ENCODE measurements around the gene ZNF831. TPM values are rescaled to one million over a fixed set of nuclear protein-coding genes. Genes with fewer than 3 reads are reported as not detected.
A peak's percentile ranks its signal among the peaks of the same experiment; 100 is the strongest.

The ZNF831 gene
- polyA plus RNA-seq, 4 donors: under 0.01 to 0.40 (median 0.27) TPM

GRCh38 chr20:59165396-59165795, 1.8 kb downstream of the ZNF831 start:
- FAIRE-seq (peak; percentile 10), DNase-seq (peak; percentile 85 to 93)
- Histone ChIP-seq H3K36me3 (ENCODE audit: control insufficient read depth in 3 of 3, insufficient read depth in 2 of 3, low read depth in 1 of 3, low read length in 3 of 3) (no peaks in the 10 kb centered on the region), H3K4me1 (ENCODE audit: control insufficient read depth in 3 of 3, insufficient read depth in 2 of 3, low read depth in 1 of 3, low read length in 2 of 3) (peaks cover 3 to 14% (median 10%) of the 10 kb centered on the region in 3 donors), H3K27me3 (ENCODE audit: control insufficient read depth in 3 of 3, insufficient read depth in 3 of 3, low read length in 3 of 3) (no peaks in the 10 kb centered on the region), H3K27ac (ENCODE audit: low read depth in 1 of 3, low read length in 2 of 3) (peak overlapping the region; percentile 75 to 96 (median 81)), H3K4me3 (ENCODE audit: low read depth in 1 of 3, low read length in 3 of 3) (no peak overlapping the region), H3K9me3 (ENCODE audit: control insufficient read depth in 2 of 2, insufficient read depth in 1 of 2, low read depth in 1 of 2, low read length in 1 of 2) (no peaks in the 10 kb centered on the region)
- 22 to 53% (median 31%) methylated on average over 1 of the region's 1 CpG for WGBS, 3 donors

- 29 to 55% (median 33%) methylated on average over 11 of the region's 11 CpGs for WGBS, 3 donors
- Histone ChIP-seq H3K27me3 (ENCODE audit: control insufficient read depth in 3 of 3, insufficient read depth in 3 of 3, low read length in 3 of 3) (no peaks in the 10 kb centered on the region), H3K9me3 (ENCODE audit: control insufficient read depth in 2 of 2, insufficient read depth in 1 of 2, low read depth in 1 of 2, low read length in 1 of 2) (no peaks in the 10 kb centered on the region), H3K4me3 (ENCODE audit: low read depth in 1 of 3, low read length in 3 of 3) (no peak overlapping the region), H3K36me3 (ENCODE audit: control insufficient read depth in 3 of 3, insufficient read depth in 2 of 3, low read depth in 1 of 3, low read length in 3 of 3) (no peaks in the 10 kb centered on the region), H3K4me1 (ENCODE audit: control insufficient read depth in 3 of 3, insufficient read depth in 2 of 3, low read depth in 1 of 3, low read length in 2 of 3) (peaks cover 5 to 16% (median 14%) of the 10 kb centered on the region in 3 donors), H3K27ac (ENCODE audit: low read depth in 1 of 3, low read length in 2 of 3) (peak overlapping the region; percentile 75 to 96 (median 81))
- DNase-seq (peak; percentile 21 to 59), FAIRE-seq (no peak)
Observed at GRCh38 chr20:59165891-59166709, 2.5 kb downstream of the ZNF831 start.

- DNase-seq (peak in 1 of 2 donors; percentile 52), FAIRE-seq (no peak)
- no peak overlapping the region for H3K4me3 ChIP-seq (ENCODE audit: low read depth in 1 of 3, low read length in 3 of 3)
- 20 to 56% (median 40%) methylated on average over 6 of the region's 6 CpGs for WGBS, 3 donors
- H3K4me1 ChIP-seq (ENCODE audit: control insufficient read depth in 3 of 3, insufficient read depth in 2 of 3, low read depth in 1 of 3, low read length in 2 of 3): peaks cover 2 to 13% (median 3%) of the 10 kb centered on the region in 3 donors
- H3K9me3 ChIP-seq (ENCODE audit: control insufficient read depth in 2 of 2, insufficient read depth in 1 of 2, low read depth in 1 of 2, low read length in 1 of 2): no peaks in the 10 kb centered on the region
- no peaks in the 10 kb centered on the region for H3K27me3 ChIP-seq (ENCODE audit: control insufficient read depth in 3 of 3, insufficient read depth in 3 of 3, low read length in 3 of 3)
- H3K27ac ChIP-seq (ENCODE audit: low read depth in 1 of 3, low read length in 2 of 3): no peak overlapping the region
- no peaks in the 10 kb centered on the region for H3K36me3 ChIP-seq (ENCODE audit: control insufficient read depth in 3 of 3, insufficient read depth in 2 of 3, low read depth in 1 of 3, low read length in 3 of 3)
Observed at GRCh38 chr20:59170406-59171349, 7.1 kb downstream of the ZNF831 start.

- Histone ChIP-seq H3K9me3 (ENCODE audit: control insufficient read depth in 2 of 2, insufficient read depth in 1 of 2, low read depth in 1 of 2, low read length in 1 of 2) (no peaks in the 10 kb centered on the region), H3K4me1 (ENCODE audit: control insufficient read depth in 3 of 3, insufficient read depth in 2 of 3, low read depth in 1 of 3, low read length in 2 of 3) (peaks cover 0 to 6% (median 3%) of the 10 kb centered on the region in 3 donors), H3K4me3 (ENCODE audit: low read depth in 1 of 3, low read length in 3 of 3) (no peak overlapping the region), H3K27me3 (ENCODE audit: control insufficient read depth in 3 of 3, insufficient read depth in 3 of 3, low read length in 3 of 3) (no peaks in the 10 kb centered on the region), H3K36me3 (ENCODE audit: control insufficient read depth in 3 of 3, insufficient read depth in 2 of 3, low read depth in 1 of 3, low read length in 3 of 3) (no peaks in the 10 kb centered on the region), H3K27ac (ENCODE audit: low read depth in 1 of 3, low read length in 2 of 3) (no peak overlapping the region)
- WGBS, 3 donors: 94 to 97% (median 94%) methylated on average over 8 of the region's 8 CpGs
- FAIRE-seq (no peak), DNase-seq (no peak)
Observed at GRCh38 chr20:59171986-59172385, 8.4 kb downstream of the ZNF831 start.

- FAIRE-seq: no peak
- H3K36me3 ChIP-seq (ENCODE audit: control insufficient read depth in 3 of 3, insufficient read depth in 2 of 3, low read depth in 1 of 3, low read length in 3 of 3): no peaks in the 10 kb centered on the region
- H3K9me3 ChIP-seq (ENCODE audit: control insufficient read depth in 2 of 2, insufficient read depth in 1 of 2, low read depth in 1 of 2, low read length in 1 of 2): no peaks in the 10 kb centered on the region
- H3K4me3 ChIP-seq (ENCODE audit: low read depth in 1 of 3, low read length in 3 of 3): no peak overlapping the region
- no peak overlapping the region for H3K27ac ChIP-seq (ENCODE audit: low read depth in 1 of 3, low read length in 2 of 3)
- peaks cover 0 to 6% (median 3%) of the 10 kb centered on the region in 3 donors for H3K4me1 ChIP-seq (ENCODE audit: control insufficient read depth in 3 of 3, insufficient read depth in 2 of 3, low read depth in 1 of 3, low read length in 2 of 3)
- H3K27me3 ChIP-seq (ENCODE audit: control insufficient read depth in 3 of 3, insufficient read depth in 3 of 3, low read length in 3 of 3): no peaks in the 10 kb centered on the region
- WGBS, 3 donors: 76 to 88% (median 82%) methylated on average over 7 of the region's 7 CpGs
- no peak for DNase-seq
Observed at GRCh38 chr20:59173938-59174491, 10.4 kb downstream of the ZNF831 start.

GRCh38 chr20:59175002-59175401, 11.4 kb downstream of the ZNF831 start:
- no peaks in the 10 kb centered on the region for H3K9me3 ChIP-seq (ENCODE audit: control insufficient read depth in 2 of 2, insufficient read depth in 1 of 2, low read depth in 1 of 2, low read length in 1 of 2)
- H3K4me1 ChIP-seq (ENCODE audit: control insufficient read depth in 3 of 3, insufficient read depth in 2 of 3, low read depth in 1 of 3, low read length in 2 of 3): peaks cover 0 to 6% (median 3%) of the 10 kb centered on the region in 3 donors
- H3K27ac ChIP-seq (ENCODE audit: low read depth in 1 of 3, low read length in 2 of 3): no peak overlapping the region
- FAIRE-seq (no peak), DNase-seq (no peak)
- no peak overlapping the region for H3K4me3 ChIP-seq (ENCODE audit: low read depth in 1 of 3, low read length in 3 of 3)
- no peaks in the 10 kb centered on the region for H3K36me3 ChIP-seq (ENCODE audit: control insufficient read depth in 3 of 3, insufficient read depth in 2 of 3, low read depth in 1 of 3, low read length in 3 of 3)
- 52 to 85% (median 55%) methylated on average over 1 of the region's 1 CpG for WGBS, 3 donors
- no peaks in the 10 kb centered on the region for H3K27me3 ChIP-seq (ENCODE audit: control insufficient read depth in 3 of 3, insufficient read depth in 3 of 3, low read length in 3 of 3)

- Histone ChIP-seq H3K27me3 (ENCODE audit: control insufficient read depth in 3 of 3, insufficient read depth in 3 of 3, low read length in 3 of 3) (no peaks in the 10 kb centered on the region), H3K4me1 (ENCODE audit: control insufficient read depth in 3 of 3, insufficient read depth in 2 of 3, low read depth in 1 of 3, low read length in 2 of 3) (peaks cover 0 to 2% (median 2%) of the 10 kb centered on the region in 3 donors), H3K27ac (ENCODE audit: low read depth in 1 of 3, low read length in 2 of 3) (no peak overlapping the region), H3K36me3 (ENCODE audit: control insufficient read depth in 3 of 3, insufficient read depth in 2 of 3, low read depth in 1 of 3, low read length in 3 of 3) (no peaks in the 10 kb centered on the region), H3K9me3 (ENCODE audit: control insufficient read depth in 2 of 2, insufficient read depth in 1 of 2, low read depth in 1 of 2, low read length in 1 of 2) (no peaks in the 10 kb centered on the region), H3K4me3 (ENCODE audit: low read depth in 1 of 3, low read length in 3 of 3) (no peak overlapping the region)
- WGBS, 3 donors: 35 to 62% (median 59%) methylated on average over 2 of the region's 2 CpGs
- DNase-seq (peak; percentile 26 to 53), FAIRE-seq (no peak)
Observed at GRCh38 chr20:59175861-59176260, 12.2 kb downstream of the ZNF831 start.

- no peaks in the 10 kb centered on the region for H3K4me1 ChIP-seq (ENCODE audit: control insufficient read depth in 3 of 3, insufficient read depth in 2 of 3, low read depth in 1 of 3, low read length in 2 of 3)
- FAIRE-seq (no peak), DNase-seq (no peak)
- H3K4me3 ChIP-seq (ENCODE audit: low read depth in 1 of 3, low read length in 3 of 3): no peak overlapping the region
- 86 to 91% (median 90%) methylated on average over 5 of the region's 5 CpGs for WGBS, 3 donors
- no peak overlapping the region for H3K27ac ChIP-seq (ENCODE audit: low read depth in 1 of 3, low read length in 2 of 3)
- no peaks in the 10 kb centered on the region for H3K27me3 ChIP-seq (ENCODE audit: control insufficient read depth in 3 of 3, insufficient read depth in 3 of 3, low read length in 3 of 3)
- H3K36me3 ChIP-seq (ENCODE audit: control insufficient read depth in 3 of 3, insufficient read depth in 2 of 3, low read depth in 1 of 3, low read length in 3 of 3): no peaks in the 10 kb centered on the region
- H3K9me3 ChIP-seq (ENCODE audit: control insufficient read depth in 2 of 2, insufficient read depth in 1 of 2, low read depth in 1 of 2, low read length in 1 of 2): no peaks in the 10 kb centered on the region
Observed at GRCh38 chr20:59176812-59177211, 13.2 kb downstream of the ZNF831 start.

Data from small intestine (tissue), 7 donors.